Transverse colon (tissue), 4 donors: ENCODE results near the gene UROC1. TPM values are rescaled to one million over a fixed set of nuclear protein-coding genes. Genes with fewer than 3 reads are reported as not detected.

Source experiments
- DNase-seq: peaks from one replicate; pipeline ENCODE4 v3.0.0-alpha.2; 2019
- H3K27ac ChIP-seq, 4 donors: fragments of 200-600 bp; sonication (generic); 2 replicates each; pipeline ENCODE4 v1.5.1; 2016 to 2018; ENCODE audit warnings: inconsistent platforms in 4 of 4
- H3K27me3 ChIP-seq: fragments of 200-600 bp; sonication (generic); 2 replicates; pipeline ENCODE4 v1.5.1; 2017; ENCODE audit warnings: inconsistent platforms
- H3K36me3 ChIP-seq, 4 donors: fragments of 200-600 bp; sonication (generic); 2 replicates each; pipeline ENCODE4 v1.5.1; 2017 to 2019; ENCODE audit warnings: inconsistent platforms in 4 of 4
- H3K4me1 ChIP-seq, 4 donors: fragments of 200-600 bp; sonication (generic); 2 replicates each; pipeline ENCODE4 v1.5.1; 2017 to 2020; ENCODE audit warnings: inconsistent platforms in 4 of 4
- H3K4me3 ChIP-seq, 4 donors: fragments of 200-600 bp; sonication (generic); 1 replicate in 1 of 4; 2 replicates in 3 of 4; pipeline versions ENCODE4 v1.5.1 to v1.6.1; 2017 to 2019; ENCODE audit warnings: inconsistent platforms in 4 of 4
- H3K9me3 ChIP-seq, 2 donors: fragments of 200-600 bp; sonication (generic); 2 replicates each; pipeline ENCODE4 v1.5.1; 2017 to 2019; ENCODE audit warnings: inconsistent platforms in 2 of 2
- EP300 ChIP-seq: sonication (generic); formaldehyde crosslinking; IDR thresholded peaks from one replicate; pipeline ENCODE4 v1.6.1; 2017; ENCODE audit warnings: antibody characterized with exemption, low read depth
- POLR2A ChIP-seq: fragments of 450-650 bp; IDR thresholded peaks from one replicate; pipeline ENCODE4 v1.6.1; 2016; ENCODE audit warnings: antibody characterized with exemption, mild to moderate bottlenecking, moderate library complexity
- POLR2AphosphoS5 ChIP-seq, 3 donors: sonication (generic); formaldehyde crosslinking; IDR thresholded peaks; one replicate each; pipeline ENCODE4 v1.6.1; 2016; ENCODE audit warnings: antibody characterized with exemption in 3 of 3
- WGBS, 2 donors: methylation state at CpG; one replicate each; pipeline ENCODE4 v1.1.5; 2018; ENCODE audit warnings: low coverage in 1 of 2; 5-methylcytosine and 5-hydroxymethylcytosine counted together
- in situ Hi-C, 4 donors: fragments of 200-750 bp; cut with MboI; loops; one replicate each; pipeline versions ENCODE4 v1.15.0 to v1.15.1; 2017; ENCODE audit warnings: low sequenced_read_pairs in 3 of 4, low pct_ligation_motif_present in 1 of 4, low pct_unique_long_range_greater_than_20kb in 1 of 4
- intact Hi-C: fragments of 100-400 bp; cut with DNase I; formaldehyde crosslinking; loops from one replicate; pipeline ENCODE4 v1.15.1; 2023; ENCODE audit warnings: low total_unique reads
- total RNA-seq, 4 donors: library from RNA; depleted of rRNA; stranded (reverse); fragments of >200 nt; gene quantifications; one replicate each; pipeline ENCODE4 v1.1.0, GENCODE V29; 2016
- TF ChIP-seq, protein P1 (sequence below), 5 experiments: fragments of 200-600 bp in 3 of 5; fragments of 450-650 bp in 2 of 5; sonication (generic) in 3 of 5; IDR thresholded peaks; 1 replicate in 2 of 5; 2 replicates in 3 of 5; pipeline ENCODE4 v1.5.1; 2016 to 2017; ENCODE audit warnings: antibody characterized with exemption in 5 of 5, inconsistent platforms in 3 of 5, mild to moderate bottlenecking in 2 of 5, moderate library complexity in 1 of 5

The UROC1 gene
- total RNA-seq, 4 donors from 2014 or later, result not detected

DNA sequence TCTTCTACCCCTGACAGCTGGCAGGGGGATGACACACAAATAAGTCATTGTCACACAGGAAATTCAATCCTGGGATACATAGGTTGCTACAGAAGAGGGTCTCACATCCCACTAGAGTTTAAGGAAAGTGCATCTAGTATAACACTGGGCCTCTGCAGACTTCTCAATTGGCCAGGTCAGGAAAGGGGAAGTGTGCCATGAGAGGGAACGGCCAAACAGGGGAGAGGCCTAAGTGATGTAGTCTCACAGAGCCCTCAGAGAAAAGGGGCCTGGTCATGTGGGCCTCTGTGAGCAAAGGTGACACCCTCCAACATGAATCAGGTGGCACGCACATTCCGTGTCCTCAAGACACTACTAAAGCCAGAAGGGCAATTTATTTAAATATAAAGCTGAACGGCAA is 53.1 kb downstream of the UROC1 start:
- Histone ChIP-seq H3K27ac (no peak overlapping the region), H3K27me3 (no peaks in the 10 kb centered on the region), H3K4me1 (no peaks in the 10 kb centered on the region), H3K36me3 (peaks cover 0 to 73% (median 35%) of the 10 kb centered on the region in 4 donors), H3K4me3 (no peak overlapping the region), H3K9me3 (no peaks in the 10 kb centered on the region)
- in situ Hi-C loops (no loop called here), intact Hi-C loops (no loop called here)
- TF ChIP-seq EP300 (no peak), POLR2AphosphoS5 (IDR thresholded peaks at IDR 0.05) (no peak), POLR2A (no peak)
- TF ChIP-seq, protein P1, sequence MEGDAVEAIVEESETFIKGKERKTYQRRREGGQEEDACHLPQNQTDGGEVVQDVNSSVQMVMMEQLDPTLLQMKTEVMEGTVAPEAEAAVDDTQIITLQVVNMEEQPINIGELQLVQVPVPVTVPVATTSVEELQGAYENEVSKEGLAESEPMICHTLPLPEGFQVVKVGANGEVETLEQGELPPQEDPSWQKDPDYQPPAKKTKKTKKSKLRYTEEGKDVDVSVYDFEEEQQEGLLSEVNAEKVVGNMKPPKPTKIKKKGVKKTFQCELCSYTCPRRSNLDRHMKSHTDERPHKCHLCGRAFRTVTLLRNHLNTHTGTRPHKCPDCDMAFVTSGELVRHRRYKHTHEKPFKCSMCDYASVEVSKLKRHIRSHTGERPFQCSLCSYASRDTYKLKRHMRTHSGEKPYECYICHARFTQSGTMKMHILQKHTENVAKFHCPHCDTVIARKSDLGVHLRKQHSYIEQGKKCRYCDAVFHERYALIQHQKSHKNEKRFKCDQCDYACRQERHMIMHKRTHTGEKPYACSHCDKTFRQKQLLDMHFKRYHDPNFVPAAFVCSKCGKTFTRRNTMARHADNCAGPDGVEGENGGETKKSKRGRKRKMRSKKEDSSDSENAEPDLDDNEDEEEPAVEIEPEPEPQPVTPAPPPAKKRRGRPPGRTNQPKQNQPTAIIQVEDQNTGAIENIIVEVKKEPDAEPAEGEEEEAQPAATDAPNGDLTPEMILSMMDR (IDR thresholded peaks at IDR 0.05), result no peak
- DNase-seq, result no peak
- 53 to 65% methylated on average over 3 to 4 of the region's 4 CpGs for WGBS, 2 donors

DNA sequence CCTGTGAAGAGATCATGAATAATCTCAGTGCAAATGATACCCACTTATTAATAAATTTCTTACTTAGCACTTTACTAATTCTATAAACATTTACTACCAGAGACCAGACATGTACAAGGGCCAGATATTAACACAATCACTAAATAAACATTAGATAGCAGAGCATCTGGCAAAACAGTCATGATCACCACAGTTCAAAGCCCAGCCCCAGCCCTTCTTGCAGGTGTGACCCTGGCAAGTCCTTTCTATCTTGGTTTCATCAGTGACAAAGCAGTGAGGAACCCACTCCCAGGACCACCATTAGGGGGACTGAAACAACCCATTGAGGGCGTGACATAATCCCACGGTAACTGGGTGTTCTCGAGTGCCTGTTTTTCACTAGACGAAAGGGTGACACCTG is 53.5 kb downstream of the UROC1 start:
- H3K9me3 ChIP-seq, result no peaks in the 10 kb centered on the region
- intact Hi-C loops, result no loop called here
- in situ Hi-C loops, result no loop called here

DNA sequence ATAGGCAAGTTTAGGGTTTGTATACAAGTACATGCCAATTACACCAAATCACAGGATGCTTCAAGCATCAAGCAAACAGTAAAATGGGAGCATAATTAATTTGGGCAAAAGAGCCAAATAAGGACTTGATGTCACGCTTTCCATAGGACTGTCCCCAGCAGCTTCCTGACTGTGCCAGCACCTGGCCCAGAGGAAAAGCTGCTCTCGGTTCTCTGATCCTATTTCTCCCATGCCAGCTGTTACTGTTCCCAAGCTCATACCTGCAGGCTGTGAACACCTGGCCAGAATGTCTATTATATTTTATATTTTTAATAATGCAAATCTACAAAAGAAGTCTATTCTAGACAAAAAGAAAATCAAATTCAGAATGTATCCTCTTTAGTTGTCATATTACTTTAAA is 54.1 kb downstream of the UROC1 start:
- intact Hi-C loops (no loop called here), in situ Hi-C loops (no loop called here)
- Histone ChIP-seq H3K4me3 (no peak overlapping the region), H3K36me3 (peaks cover 0 to 73% (median 35%) of the 10 kb centered on the region in 4 donors), H3K27me3 (no peaks in the 10 kb centered on the region), H3K27ac (no peak overlapping the region), H3K9me3 (no peaks in the 10 kb centered on the region), H3K4me1 (no peaks in the 10 kb centered on the region)
- 97 to 100% methylated on average over 2 of the region's 2 CpGs for WGBS, 2 donors
- no peak for DNase-seq
- no peak for TF ChIP-seq POLR2A
- TF ChIP-seq, protein P1 (IDR thresholded peaks at IDR 0.05), result no peak
- no peak for TF ChIP-seq POLR2AphosphoS5 (IDR thresholded peaks at IDR 0.05)
- no peak for TF ChIP-seq EP300

More for the DNA sequence above, 53.5 kb downstream of the UROC1 start:
- Histone ChIP-seq H3K27ac (no peak overlapping the region), H3K4me1 (no peaks in the 10 kb centered on the region), H3K36me3 (peaks cover 0 to 73% (median 35%) of the 10 kb centered on the region in 4 donors), H3K4me3 (no peak overlapping the region), H3K27me3 (no peaks in the 10 kb centered on the region)
- TF ChIP-seq POLR2A (no peak), EP300 (no peak), POLR2AphosphoS5 (IDR thresholded peaks at IDR 0.05) (no peak)
- TF ChIP-seq, protein P1 (IDR thresholded peaks at IDR 0.05), result no peak
- WGBS, 2 donors, result 90 to 100% methylated on average over 2 to 4 of the region's 4 CpGs
- no peak for DNase-seq

DNA sequence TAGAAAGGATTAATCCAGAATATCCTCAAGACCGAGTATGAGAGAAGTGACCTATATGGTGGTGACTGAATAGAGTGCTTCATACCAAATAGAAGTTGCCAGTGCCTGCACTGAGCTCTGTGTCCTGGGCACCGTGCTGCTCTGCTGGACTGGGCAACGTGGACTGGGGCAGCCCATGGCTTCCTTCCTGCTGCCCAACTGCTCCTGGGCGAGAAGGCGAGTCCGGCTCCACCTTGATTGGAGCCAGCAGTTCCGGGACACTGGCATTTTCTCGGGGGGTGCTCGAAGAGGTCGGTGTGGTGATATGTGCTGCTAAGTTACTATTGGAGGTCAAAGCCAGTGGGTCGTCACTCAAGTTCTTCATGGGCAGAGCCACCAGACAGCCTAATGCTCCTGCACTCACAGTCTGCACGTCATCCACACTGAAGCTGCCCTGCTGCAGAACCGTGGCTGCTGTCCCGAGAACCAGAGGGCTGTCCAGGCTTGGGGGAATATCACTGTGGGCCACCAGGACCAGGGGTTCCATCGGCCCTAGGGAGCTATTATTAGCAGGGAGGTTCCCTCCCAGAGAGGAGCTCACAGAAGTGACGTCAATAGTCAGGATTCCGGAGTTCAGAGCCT is 56.0 kb downstream of the UROC1 start:
- Histone ChIP-seq H3K27ac (no peak overlapping the region), H3K36me3 (peaks cover 0 to 78% (median 32%) of the 10 kb centered on the region in 4 donors), H3K4me1 (no peaks in the 10 kb centered on the region), H3K4me3 (no peak overlapping the region), H3K9me3 (no peaks in the 10 kb centered on the region), H3K27me3 (no peaks in the 10 kb centered on the region)
- WGBS, 2 donors, result 93% methylated on average over 17 of the region's 17 CpGs; no CpG with 5 or more reads in 1 of the 2 donors
- TF ChIP-seq POLR2AphosphoS5 (IDR thresholded peaks at IDR 0.05) (no peak), EP300 (no peak), POLR2A (no peak)
- TF ChIP-seq, protein P1 (IDR thresholded peaks at IDR 0.05), result no peak
- in situ Hi-C loops, result no loop called here
- intact Hi-C loops, result no loop called here
- DNase-seq, result no peak
